GM21717 (cell line): ENCODE measurements around the gene WDR55.
"Not testable (repeated sequence)": the region's sequence is repeated elsewhere in the genome, so short reads cannot be mapped to it uniquely, and the experiment has no call there.

ENCODE experiments used
- ATAC-seq: cut with Tn5 transposase; IDR thresholded peaks from one replicate; pipeline ENCODE4 v1.9.1; 2021; ENCODE audit warnings: mild to moderate bottlenecking, moderate library complexity; ENCODE audit not compliant: unreplicated experiment

WDR55 gene

GRCh38 chr5:140707812-140708211 is 43.1 kb downstream of the WDR55 start:
- ATAC-seq, result no peak

GRCh38 chr5:140708787-140709186 is 44.1 kb downstream of the WDR55 start:
- not testable (repeated sequence) for ATAC-seq

- peak; percentile 86 for ATAC-seq
Observed at GRCh38 chr5:140710899-140711552, 46.3 kb downstream of the WDR55 start.

- ATAC-seq, result no peak
Observed at GRCh38 chr5:140711794-140712193, 47.1 kb downstream of the WDR55 start.

GRCh38 chr5:140713562-140714094 is 48.9 kb downstream of the WDR55 start:
- no peak for ATAC-seq

- ATAC-seq, result not testable (repeated sequence)
Observed at GRCh38 chr5:140716238-140716637, 51.5 kb downstream of the WDR55 start.

GRCh38 chr5:140718266-140718592 is 53.5 kb downstream of the WDR55 start:
- no peak for ATAC-seq

- ATAC-seq, result not testable (repeated sequence)
Observed at GRCh38 chr5:140720738-140721137, 56.0 kb downstream of the WDR55 start.

GRCh38 chr5:140721395-140721794 is 56.7 kb downstream of the WDR55 start:
- not testable (repeated sequence) for ATAC-seq
